HepG2 (cell line): Measurements from ENCODE around the gene RER1. TPM values are rescaled to one million over a fixed set of nuclear protein-coding genes. Genes with fewer than 3 reads are reported as not detected.

Experiments used
- ATF1 ChIP-seq: IDR thresholded peaks from 2 replicates; pipeline ENCODE4 v1.6.1; 2016; ENCODE audit warnings: mild to moderate bottlenecking, control low read depth
- FOXP4 ChIP-seq: sonication (generic); formaldehyde crosslinking; IDR thresholded peaks from 2 replicates; pipeline ENCODE4 v1.4.0; 2020; ENCODE audit warnings: missing genetic modification reagents
- HMGXB4 ChIP-seq, 2 experiments: sonication (generic) in 1 of 2; formaldehyde crosslinking in 1 of 2; IDR thresholded peaks; 2 replicates each; pipeline versions ENCODE4 v1.4.0 to v1.6.1; 2018 to 2020; ENCODE audit warnings: missing genetic modification reagents in 2 of 2, borderline replicate concordance in 1 of 2, low read depth in 1 of 2, mild to moderate bottlenecking in 1 of 2, missing biosample characterization in 1 of 2
- HNRNPUL1 ChIP-seq: fragments of 200-400 bp; formaldehyde crosslinking; IDR thresholded peaks from 2 replicates; pipeline ENCODE4 v1.6.1; 2017; ENCODE audit warnings: low read depth, mild to moderate bottlenecking, low read length, moderate library complexity
- KDM6A ChIP-seq: IDR thresholded peaks from 2 replicates; pipeline ENCODE4 v1.6.1; 2016; ENCODE audit warnings: low read depth
- MLX ChIP-seq: IDR thresholded peaks from 2 replicates; pipeline ENCODE4 v1.6.1; 2016
- NKX3-1 ChIP-seq: sonication (generic); formaldehyde crosslinking; IDR thresholded peaks from 2 replicates; pipeline ENCODE4 v1.5.0; 2020; ENCODE audit warnings: missing genetic modification reagents
- POLR2G ChIP-seq: fragments of 200-400 bp; formaldehyde crosslinking; IDR thresholded peaks from 2 replicates; pipeline ENCODE4 v1.6.1; 2018; ENCODE audit warnings: mild to moderate bottlenecking, low read depth, low read length, moderate library complexity
- RBFOX2 ChIP-seq: fragments of 200-400 bp; formaldehyde crosslinking; IDR thresholded peaks from 2 replicates; pipeline ENCODE4 v1.6.1; 2017; ENCODE audit warnings: low read depth, mild to moderate bottlenecking, low read length
- RFXAP ChIP-seq: sonication (generic); formaldehyde crosslinking; IDR thresholded peaks from 2 replicates; pipeline ENCODE4 v1.4.0; 2020; ENCODE audit warnings: missing genetic modification reagents, borderline replicate concordance
- SALL2 ChIP-seq: sonication (generic); formaldehyde crosslinking; IDR thresholded peaks from 2 replicates; pipeline ENCODE4 v1.8.1; 2023; ENCODE audit warnings: mild to moderate bottlenecking, missing genetic modification reagents, inconsistent platforms
- SKI ChIP-seq: fragments of 450-650 bp; IDR thresholded peaks from one replicate; pipeline ENCODE4 v1.6.1; 2018; ENCODE audit warnings: mild to moderate bottlenecking; ENCODE audit not compliant: partially characterized antibody
- SMYD3 ChIP-seq: sonication (generic); formaldehyde crosslinking; IDR thresholded peaks from 2 replicates; pipeline ENCODE4 v1.8.1; 2023; ENCODE audit warnings: mild to moderate bottlenecking, missing genetic modification reagents
- SP2 ChIP-seq: sonication (generic); formaldehyde crosslinking; IDR thresholded peaks from 2 replicates; pipeline ENCODE4 v1.5.1; 2020; ENCODE audit warnings: mild to moderate bottlenecking, missing genetic modification reagents
- TARDBP ChIP-seq: sonication (generic); formaldehyde crosslinking; IDR thresholded peaks from 2 replicates; pipeline ENCODE4 v1.8.0; 2022; ENCODE audit warnings: mild to moderate bottlenecking, missing genetic modification reagents
- YEATS4 ChIP-seq: sonication (generic); formaldehyde crosslinking; IDR thresholded peaks from 2 replicates; pipeline ENCODE4 v1.4.0; 2020; ENCODE audit warnings: missing genetic modification reagents, borderline replicate concordance
- ZKSCAN8 ChIP-seq: IDR thresholded peaks from 2 replicates; pipeline ENCODE4 v1.6.1; 2016; ENCODE audit warnings: borderline replicate concordance, missing genetic modification reagents, missing compliant biosample characterization
- ZNF235 ChIP-seq: sonication (generic); formaldehyde crosslinking; IDR thresholded peaks from 2 replicates; pipeline ENCODE4 v1.8.1; 2023; ENCODE audit warnings: mild to moderate bottlenecking, missing genetic modification reagents, borderline replicate concordance
- ZNF280D ChIP-seq: sonication (generic); formaldehyde crosslinking; IDR thresholded peaks from 2 replicates; pipeline ENCODE4 v1.5.1; 2020; ENCODE audit warnings: mild to moderate bottlenecking, missing genetic modification reagents
- ZNF354B ChIP-seq: sonication (generic); formaldehyde crosslinking; IDR thresholded peaks from 2 replicates; pipeline ENCODE4 v1.8.0; 2022; ENCODE audit warnings: mild to moderate bottlenecking, missing genetic modification reagents
- ZNF576 ChIP-seq: sonication (generic); formaldehyde crosslinking; IDR thresholded peaks from 2 replicates; pipeline ENCODE4 v1.4.0; 2020; ENCODE audit warnings: mild to moderate bottlenecking, missing genetic modification reagents
- ZNF589 ChIP-seq: sonication (generic); formaldehyde crosslinking; conservative IDR thresholded peaks from 2 replicates; pipeline ENCODE4 v1.8.0; 2022; ENCODE audit warnings: mild to moderate bottlenecking, moderate library complexity, missing genetic modification reagents
- ZNF776 ChIP-seq: sonication (generic); formaldehyde crosslinking; IDR thresholded peaks from 2 replicates; pipeline ENCODE4 v1.4.0; 2020; ENCODE audit warnings: mild to moderate bottlenecking, missing genetic modification reagents
- polyA plus RNA-seq, 8 experiments: library from polyadenylated mRNA; depleted of rRNA in 3 of 8; stranded (reverse) in 7 of 8; unstranded in 1 of 8; fragments of >200 nt; fragmentation: Illumina TruSeq in 4 of 8; extraction: Trizol in 4 of 8; gene quantifications; 2 replicates each; pipeline versions ENCODE4 v1.2.1 to v1.2.3, GENCODE V29; 2011 to 2016; ENCODE audit warnings: low read depth in 4 of 8, missing spikeins in 1 of 8, mixed read lengths in 1 of 8; ENCODE audit not compliant: insufficient read depth in 1 of 8
- total RNA-seq, 5 experiments: library from RNA; depleted of rRNA; stranded (reverse); fragments of >200 nt; fragmentation: Illumina TruSeq; extraction: Trizol; gene quantifications; 2 replicates each; pipeline ENCODE4 v1.2.3, GENCODE V29; 2016; ENCODE audit warnings: low read depth in 1 of 5

RER1 gene
- total and polyA plus RNA-seq, 2 of the 13 experiments (the other 11 are each of a cell fraction or from before 2014, with no cell fraction given), result 128 to 164 TPM

GRCh38 chr1:2406451-2407041 is 14.9 kb downstream of the RER1 start (continued):
- no peak for TF ChIP-seq ZNF280D (CRISPR knock-in tag)
- TF ChIP-seq ATF1 (CRISPR knock-in tag), result no peak
- TF ChIP-seq HMGXB4 (CRISPR knock-in tag; IDR thresholded peaks at IDR 0.05; ENCODE audit: borderline replicate concordance in 1 of 2, low read depth in 1 of 2), result no peak
- no peak for TF ChIP-seq ZNF235 (CRISPR knock-in tag)
- TF ChIP-seq YEATS4 (CRISPR knock-in tag), result no peak
- no peak for TF ChIP-seq ZNF576 (CRISPR knock-in tag)
- TF ChIP-seq SP2 (CRISPR knock-in tag), result no peak
- TF ChIP-seq POLR2G, result 0 out of 2 replicates have a peak, but pooled peaks have one; percentile 9
- no peak for TF ChIP-seq RFXAP (CRISPR knock-in tag)
- TF ChIP-seq TARDBP, result no peak
- TF ChIP-seq RBFOX2, result peak; percentile 60; the same call in 1 of the 2 replicates
- no peak for TF ChIP-seq ZNF589 (CRISPR knock-in tag)
- TF ChIP-seq KDM6A, result no peak
- TF ChIP-seq NKX3-1 (CRISPR knock-in tag), result no peak
- no peak for TF ChIP-seq ZKSCAN8 (CRISPR knock-in tag)
- TF ChIP-seq FOXP4 (CRISPR knock-in tag), result no peak
- no peak for TF ChIP-seq HNRNPUL1
- TF ChIP-seq SMYD3 (CRISPR knock-in tag), result no peak
- TF ChIP-seq ZNF776, result no peak
- TF ChIP-seq SALL2 (CRISPR knock-in tag), result no peak
- TF ChIP-seq MLX, result no peak
- TF ChIP-seq ZNF354B (CRISPR knock-in tag), result no peak
- TF ChIP-seq SKI, result no peak
